OCI-LY7 (cell line): ENCODE measurements around the gene USP32.

Experiments
- EZH2phosphoT487 ChIP-seq: fragments of 200-600 bp; sonication (generic); IDR thresholded peaks from 2 replicates; pipeline ENCODE4 v1.6.1; 2018; ENCODE audit warnings: low read depth, borderline replicate concordance, mild to moderate bottlenecking, mixed run types, antibody characterized with exemption, low read length, moderate library complexity, mixed read lengths
- TF ChIP-seq, protein P1 (sequence below): fragments of 200-600 bp; sonication (generic); conservative IDR thresholded peaks from 2 replicates; pipeline ENCODE4 v1.5.1; 2014; ENCODE audit warnings: mild to moderate bottlenecking, antibody characterized with exemption, low read length, moderate library complexity, mixed read lengths

GRCh38 chr17:60362329-60362728 is 29.6 kb downstream of the USP32 start:
- TF ChIP-seq, protein P1, sequence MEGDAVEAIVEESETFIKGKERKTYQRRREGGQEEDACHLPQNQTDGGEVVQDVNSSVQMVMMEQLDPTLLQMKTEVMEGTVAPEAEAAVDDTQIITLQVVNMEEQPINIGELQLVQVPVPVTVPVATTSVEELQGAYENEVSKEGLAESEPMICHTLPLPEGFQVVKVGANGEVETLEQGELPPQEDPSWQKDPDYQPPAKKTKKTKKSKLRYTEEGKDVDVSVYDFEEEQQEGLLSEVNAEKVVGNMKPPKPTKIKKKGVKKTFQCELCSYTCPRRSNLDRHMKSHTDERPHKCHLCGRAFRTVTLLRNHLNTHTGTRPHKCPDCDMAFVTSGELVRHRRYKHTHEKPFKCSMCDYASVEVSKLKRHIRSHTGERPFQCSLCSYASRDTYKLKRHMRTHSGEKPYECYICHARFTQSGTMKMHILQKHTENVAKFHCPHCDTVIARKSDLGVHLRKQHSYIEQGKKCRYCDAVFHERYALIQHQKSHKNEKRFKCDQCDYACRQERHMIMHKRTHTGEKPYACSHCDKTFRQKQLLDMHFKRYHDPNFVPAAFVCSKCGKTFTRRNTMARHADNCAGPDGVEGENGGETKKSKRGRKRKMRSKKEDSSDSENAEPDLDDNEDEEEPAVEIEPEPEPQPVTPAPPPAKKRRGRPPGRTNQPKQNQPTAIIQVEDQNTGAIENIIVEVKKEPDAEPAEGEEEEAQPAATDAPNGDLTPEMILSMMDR, result no peak
- no peak for TF ChIP-seq EZH2phosphoT487
